ENCODE measurements around the gene KDM7A. TPM values are rescaled to one million over a fixed set of nuclear protein-coding genes. Genes with fewer than 3 reads are reported as not detected.

Gene KDM7A
- total and polyA plus RNA-seq, 2 of the 4 experiments (the other 2 are of a cell fraction) = 1.5 to 2.3 TPM

GRCh38 chr7:140047197-140047596 lies 129.6 kb downstream of the KDM7A start:
- H2BK15ac ChIP-seq (ENCODE audit: low read depth, low read length) = no peak overlapping the region
- no peak overlapping the region for H3K4me2 ChIP-seq (ENCODE audit: low read depth, low read length)
- H3K9me3 ChIP-seq (ENCODE audit: control insufficient read depth, insufficient read depth, low read length) = no peaks in the 10 kb centered on the region
- no peak overlapping the region for H3K18ac ChIP-seq (ENCODE audit: low read depth, low read length)
- H2AK9ac ChIP-seq (replicated peaks; ENCODE audit: low read depth, low read length, poor library complexity) = no peak overlapping the region
- H2BK120ac ChIP-seq (ENCODE audit: low read depth, low read length) = no peak overlapping the region
- ChIA-PET POLR2A (ENCODE audit: unreplicated experiment) (no interaction called here), CTCF (no interaction called here)
- H4K8ac ChIP-seq (ENCODE audit: low read depth in 2 of 2, low read length in 2 of 2) = no peak overlapping the region
- H2AFZ ChIP-seq (replicated peaks; ENCODE audit: low read length, poor library complexity) = no peak overlapping the region
- no peak overlapping the region for H3K23ac ChIP-seq (ENCODE audit: low read depth, low read length)
- H3K9ac ChIP-seq (ENCODE audit: low read depth, low read length) = no peak overlapping the region
- H3K4ac ChIP-seq (ENCODE audit: low read depth, low read length) = no peak overlapping the region
- in situ Hi-C loops (cut with MboI; ENCODE audit: low sequenced_read_pairs) = no loop called here
- intact Hi-C loops (cut with micrococcal nuclease) = no loop called here
- H4K5ac ChIP-seq (ENCODE audit: low read depth, low read length) = no peak overlapping the region
- peaks cover 5% of the 10 kb centered on the region for H3K36me3 ChIP-seq (ENCODE audit: control insufficient read depth, insufficient read depth, low read length)
- H3K79me1 ChIP-seq (ENCODE audit: low read depth in 1 of 2, low read length in 2 of 2) = peaks cover 0 to 13% of the 10 kb centered on the region in 2 experiments; a peak in 1 of 4 replicates
- ATAC-seq (ENCODE audit: low read depth) (no peak), DNase-seq (no peak)
- no peak overlapping the region for H3K56ac ChIP-seq (ENCODE audit: extremely low read depth, insufficient read depth, low read length)
- H4K20me1 ChIP-seq (ENCODE audit: insufficient read depth, low read length) = no peaks in the 10 kb centered on the region
- no peak overlapping the region for H2BK5ac ChIP-seq (ENCODE audit: low read depth, low read length, poor library complexity, severe bottlenecking)
- H3K9me1 ChIP-seq (ENCODE audit: insufficient read depth, low read length) = no peaks in the 10 kb centered on the region
- H3K27ac ChIP-seq (ENCODE audit: insufficient read depth, low read length) = no peak overlapping the region
- dilution Hi-C loops (cut with HindIII; ENCODE audit: low sequenced_read_pairs, unreplicated experiment) = no loop called here
- H3K4me3 ChIP-seq (ENCODE audit: insufficient read depth, low read depth, low read length) = no peak overlapping the region
- H2BK20ac ChIP-seq (ENCODE audit: low read depth, low read length) = no peak overlapping the region
- TF ChIP-seq USF2 (IDR thresholded peaks at IDR 0.05; ENCODE audit: low read depth, low read length) (no peak), RCOR1 (IDR thresholded peaks at IDR 0.05; ENCODE audit: insufficient replicate concordance, low read length) (no peak), NFE2L2 (IDR thresholded peaks at IDR 0.05; ENCODE audit: low read depth, low read length) (no peak), BHLHE40 (IDR thresholded peaks at IDR 0.05; ENCODE audit: low read depth, low read length) (no peak), POLR2A (IDR thresholded peaks at IDR 0.05; ENCODE audit: low read depth, low read length) (no peak), RAD21 (IDR thresholded peaks at IDR 0.05; ENCODE audit: low read length) (no peak)
- BruUV-seq (replicated peaks) = no TSS peak
- WGBS, 2 experiments (ENCODE audit: extremely low coverage in 2 of 2, insufficient read length in 1 of 2) = no CpG with 5 or more reads among the region's 3 CpGs
- H3K4me1 ChIP-seq (ENCODE audit: control insufficient read depth, insufficient read depth, low read length) = peaks cover 1% of the 10 kb centered on the region; the same call in 1 of the 2 replicates
- H4K91ac ChIP-seq (ENCODE audit: insufficient read depth, low read depth, low read length) = no peak overlapping the region
- no peak overlapping the region for H2AK5ac ChIP-seq (ENCODE audit: low read depth, low read length)
- no peak overlapping the region for H3K14ac ChIP-seq (replicated peaks; ENCODE audit: low read depth, low read length)
- H3K27me3 ChIP-seq (ENCODE audit: control insufficient read depth, insufficient read depth, low read length) = no peaks in the 10 kb centered on the region
